DOHH2 (cell line): Measurements from ENCODE around the gene HHIPL2.

Source experiments
- EZH2phosphoT487 ChIP-seq: fragments of 200-600 bp; sonication (generic); IDR thresholded peaks from 2 replicates; pipeline ENCODE4 v1.6.1; 2017; ENCODE audit warnings: borderline replicate concordance, mild to moderate bottlenecking, antibody characterized with exemption, low read length, moderate library complexity, mixed read lengths
- TF ChIP-seq, protein P1 (sequence below): fragments of 200-600 bp; sonication (generic); IDR thresholded peaks from one replicate; pipeline ENCODE4 v1.5.1; 2014; ENCODE audit warnings: antibody characterized with exemption, mild to moderate bottlenecking, low read depth, low read length; ENCODE audit not compliant: poor library complexity, severe bottlenecking

DNA sequence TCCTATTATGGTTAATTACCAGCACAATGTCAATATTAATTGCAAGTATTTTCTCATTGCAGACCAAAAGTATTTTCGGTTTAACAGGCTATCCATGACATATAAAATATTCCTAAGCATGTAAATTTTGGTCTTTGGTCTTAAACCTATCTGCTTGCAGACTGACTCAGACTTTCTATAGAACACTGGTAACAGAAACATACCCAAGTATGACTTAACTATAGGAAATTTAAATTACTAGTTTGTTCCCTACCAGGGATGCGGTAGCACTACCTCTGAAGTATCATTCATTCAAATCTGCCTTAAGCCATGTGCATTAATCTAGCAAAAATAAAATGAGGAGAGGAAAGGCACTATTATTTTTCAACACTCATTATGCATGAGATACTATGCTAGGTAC, 38.9 kb upstream of the HHIPL2 start:
- TF ChIP-seq, protein P1, sequence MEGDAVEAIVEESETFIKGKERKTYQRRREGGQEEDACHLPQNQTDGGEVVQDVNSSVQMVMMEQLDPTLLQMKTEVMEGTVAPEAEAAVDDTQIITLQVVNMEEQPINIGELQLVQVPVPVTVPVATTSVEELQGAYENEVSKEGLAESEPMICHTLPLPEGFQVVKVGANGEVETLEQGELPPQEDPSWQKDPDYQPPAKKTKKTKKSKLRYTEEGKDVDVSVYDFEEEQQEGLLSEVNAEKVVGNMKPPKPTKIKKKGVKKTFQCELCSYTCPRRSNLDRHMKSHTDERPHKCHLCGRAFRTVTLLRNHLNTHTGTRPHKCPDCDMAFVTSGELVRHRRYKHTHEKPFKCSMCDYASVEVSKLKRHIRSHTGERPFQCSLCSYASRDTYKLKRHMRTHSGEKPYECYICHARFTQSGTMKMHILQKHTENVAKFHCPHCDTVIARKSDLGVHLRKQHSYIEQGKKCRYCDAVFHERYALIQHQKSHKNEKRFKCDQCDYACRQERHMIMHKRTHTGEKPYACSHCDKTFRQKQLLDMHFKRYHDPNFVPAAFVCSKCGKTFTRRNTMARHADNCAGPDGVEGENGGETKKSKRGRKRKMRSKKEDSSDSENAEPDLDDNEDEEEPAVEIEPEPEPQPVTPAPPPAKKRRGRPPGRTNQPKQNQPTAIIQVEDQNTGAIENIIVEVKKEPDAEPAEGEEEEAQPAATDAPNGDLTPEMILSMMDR = no peak
- TF ChIP-seq EZH2phosphoT487 = no peak
